DMS 273 (cell line): ENCODE results near the gene STING1.
A peak's percentile ranks its signal among the peaks of the same experiment; 100 is the strongest.

ENCODE experiments used
- DNase-seq: peaks from one replicate; lab custom pipeline; 2025; ENCODE audit not compliant: unreplicated experiment; lab: John Stamatoyannopoulos, UW

STING1 gene

DNA sequence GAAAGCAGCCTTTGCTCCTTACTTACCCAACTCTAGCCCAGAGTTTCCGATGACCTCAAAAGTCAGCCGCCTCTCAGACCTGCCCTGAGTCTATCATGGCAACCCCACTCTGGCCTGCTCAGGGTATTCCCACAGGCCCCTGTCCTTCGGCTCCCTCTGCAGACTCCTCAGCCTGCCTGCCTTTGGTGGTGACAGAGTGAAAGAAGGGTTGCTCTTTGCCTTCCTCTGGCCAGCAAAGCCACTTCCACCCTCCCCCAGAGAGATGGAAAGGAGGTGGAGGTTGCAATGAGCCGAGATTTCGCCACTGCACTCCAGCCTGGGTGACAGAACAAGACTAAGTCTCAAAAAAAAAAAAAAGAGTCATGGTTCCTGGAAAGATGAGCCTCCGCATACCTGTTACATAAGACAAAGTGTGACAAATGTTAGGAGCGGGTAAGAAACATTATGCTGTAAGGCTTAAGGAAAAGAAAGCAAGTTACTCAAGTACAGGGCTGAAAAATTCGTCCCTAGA lies 14.1 kb downstream of the STING1 start:
- DNase-seq, result no peak

DNA sequence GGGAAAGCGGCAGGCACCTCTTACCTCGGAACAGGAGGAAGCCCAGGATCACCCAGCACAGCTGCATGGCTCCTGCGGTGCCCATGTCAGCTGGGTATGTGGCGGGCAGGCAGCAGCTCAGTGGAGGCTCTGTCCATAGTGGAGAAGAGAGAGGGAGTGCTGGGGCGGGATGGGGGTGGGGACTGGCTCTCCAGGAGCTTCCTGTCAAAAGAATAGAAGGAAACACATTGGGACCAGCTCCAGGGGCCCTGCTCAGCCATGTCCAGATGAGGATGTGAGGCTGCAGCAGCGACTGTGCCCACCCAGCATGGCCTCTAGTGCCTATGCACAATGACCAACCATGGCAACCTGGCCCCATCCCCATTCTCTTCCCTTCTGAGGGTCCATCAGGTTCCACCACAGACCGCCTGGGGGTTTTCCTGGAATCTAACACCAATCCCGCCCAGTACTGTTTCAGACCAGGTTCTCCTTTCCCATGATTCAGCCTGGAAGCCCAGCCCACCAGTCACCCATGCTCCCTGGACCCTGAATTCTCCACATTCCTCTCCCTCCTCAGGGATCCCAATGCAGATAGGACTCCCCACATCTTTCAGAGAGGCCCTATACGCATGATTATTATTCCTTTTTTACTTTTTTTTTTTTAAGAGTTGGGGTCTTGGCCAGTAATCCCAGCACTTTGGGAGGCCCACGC lies 19.8 kb downstream of the STING1 start, which contains the start of gene ECSCR:
TSS of gene ECSCR (minus strand) at position 158 of the 691 bp plus-strand sequence. CDS start at position 85, 73 bp downstream.
- DNase-seq, result no peak

DNA sequence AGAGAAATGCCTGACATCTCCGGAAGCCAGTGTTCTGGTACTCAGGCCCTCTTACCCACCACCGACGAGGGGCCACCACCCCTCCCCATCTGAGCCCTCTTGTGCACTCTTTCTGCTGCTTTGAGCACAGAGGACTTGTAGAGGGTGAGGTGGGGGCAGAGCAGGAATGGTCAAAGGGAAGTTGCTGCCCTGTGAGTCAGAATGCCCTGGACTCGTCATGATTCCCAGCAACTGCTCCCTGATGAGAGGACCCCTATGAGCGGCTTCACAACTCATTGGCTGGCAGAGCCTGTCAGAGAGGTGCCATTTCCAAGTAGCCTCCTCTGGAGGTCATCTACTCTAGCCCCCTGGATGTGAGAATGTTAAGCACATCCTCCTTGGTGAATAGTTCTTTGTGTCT lies 20.9 kb downstream of the STING1 start:
- DNase-seq, result no peak

GRCh38 chr5:139461176-139461575 lies 21.4 kb downstream of the STING1 start:
- DNase-seq, result no peak

- DNase-seq, result no peak
These were observed 22.1 kb downstream of the STING1 start for GRCh38 chr5:139460455-139460854.

DNA sequence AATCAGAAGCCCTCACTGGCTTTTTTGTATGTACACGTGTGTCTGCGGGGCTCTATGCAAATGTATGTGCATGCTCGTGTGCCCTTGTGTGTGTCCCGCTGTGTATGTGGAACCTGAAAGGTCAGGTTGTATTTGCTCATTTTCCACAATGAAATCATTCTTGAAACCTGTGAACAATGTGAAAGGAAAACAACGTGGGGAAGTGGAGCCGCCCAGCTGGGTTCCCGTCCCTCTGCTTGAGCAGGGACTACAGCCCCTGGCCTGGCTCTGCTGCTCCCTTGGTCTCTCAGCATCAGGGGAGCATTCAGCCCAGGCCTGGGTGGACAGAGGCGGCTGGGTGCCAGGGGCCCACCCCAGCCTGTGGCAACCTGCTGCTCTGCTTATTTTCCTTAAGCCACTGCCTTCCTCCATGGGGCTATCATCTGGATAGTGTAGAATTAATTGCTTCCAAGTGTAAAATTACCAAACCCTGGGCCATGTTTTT lies 23.1 kb downstream of the STING1 start:
- DNase-seq, result no peak

GRCh38 chr5:139458580-139459407 lies 23.8 kb downstream of the STING1 start:
- no peak for DNase-seq

DNA sequence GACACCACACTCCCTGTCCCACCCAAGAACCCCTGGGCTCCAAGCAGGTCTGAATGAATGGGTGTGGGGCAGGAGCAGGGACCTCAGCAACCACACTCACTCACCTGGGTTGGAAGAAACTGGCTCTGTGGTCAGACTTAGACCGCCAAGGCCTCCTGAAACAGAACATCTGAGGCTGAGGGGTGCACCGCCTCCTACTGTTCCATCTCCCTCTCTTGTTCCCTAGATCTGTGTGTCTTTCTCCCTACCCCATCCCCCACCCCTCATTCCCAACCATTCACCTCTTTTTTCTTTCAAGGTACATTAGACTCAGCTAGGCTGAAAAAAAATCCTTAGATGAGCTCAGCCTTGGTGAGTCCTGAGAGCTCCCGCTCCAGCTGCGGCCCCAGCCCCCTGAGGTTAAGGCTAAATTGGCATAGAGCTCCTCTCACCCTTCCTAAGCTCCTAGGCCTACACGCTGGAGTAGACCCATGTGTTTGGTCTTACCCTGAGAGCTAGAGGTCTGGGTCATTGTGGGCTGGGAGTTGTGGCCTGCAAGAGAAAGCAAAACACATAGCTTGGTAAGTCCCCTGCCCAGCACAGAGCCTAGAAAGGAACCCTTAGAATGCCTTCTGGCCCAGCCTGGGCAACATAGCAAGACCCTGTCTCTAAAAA lies 24.8 kb downstream of the STING1 start:
- DNase-seq, result no peak

DNA sequence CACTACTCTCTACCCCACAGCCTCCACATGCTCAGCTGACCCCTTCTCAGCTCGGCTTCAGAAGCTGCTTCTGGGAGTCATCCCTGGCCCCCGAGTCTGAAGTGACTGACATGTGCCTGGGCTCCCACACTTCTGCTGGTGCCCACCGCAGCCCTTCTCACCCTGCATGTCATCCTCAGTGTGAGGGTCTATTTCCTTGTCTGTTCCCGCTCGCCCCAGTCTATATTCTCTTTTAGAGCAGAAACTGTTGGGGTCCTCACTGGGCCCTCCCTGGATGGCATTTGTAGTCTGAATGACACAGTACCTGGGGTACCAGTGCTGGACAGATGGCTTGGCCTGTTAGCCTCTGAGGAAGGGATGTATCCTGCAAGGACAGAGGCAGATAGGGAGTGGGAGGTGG lies 25.3 kb downstream of the STING1 start:
- DNase-seq, result no peak

DNA sequence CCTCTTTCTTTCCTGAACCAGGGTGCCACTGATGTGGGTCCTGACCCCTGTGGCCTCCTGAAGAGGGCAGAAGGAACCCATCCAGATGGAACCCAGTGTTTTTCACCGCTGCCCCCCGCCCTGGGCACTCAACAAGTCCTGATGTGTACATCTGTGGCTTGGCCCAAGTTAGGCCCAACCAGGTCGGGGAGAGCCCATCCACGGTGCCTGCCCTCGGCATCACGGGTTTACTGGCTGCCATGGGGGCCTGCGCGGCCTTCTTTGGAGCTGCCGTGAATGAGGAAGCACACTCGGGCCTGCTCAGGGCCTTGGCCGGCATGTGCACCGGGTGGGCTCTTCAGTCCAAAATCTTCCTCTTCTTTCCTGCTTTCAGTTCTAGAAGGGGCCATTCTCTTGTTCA lies 25.8 kb downstream of the STING1 start:
- DNase-seq, result no peak

DNA sequence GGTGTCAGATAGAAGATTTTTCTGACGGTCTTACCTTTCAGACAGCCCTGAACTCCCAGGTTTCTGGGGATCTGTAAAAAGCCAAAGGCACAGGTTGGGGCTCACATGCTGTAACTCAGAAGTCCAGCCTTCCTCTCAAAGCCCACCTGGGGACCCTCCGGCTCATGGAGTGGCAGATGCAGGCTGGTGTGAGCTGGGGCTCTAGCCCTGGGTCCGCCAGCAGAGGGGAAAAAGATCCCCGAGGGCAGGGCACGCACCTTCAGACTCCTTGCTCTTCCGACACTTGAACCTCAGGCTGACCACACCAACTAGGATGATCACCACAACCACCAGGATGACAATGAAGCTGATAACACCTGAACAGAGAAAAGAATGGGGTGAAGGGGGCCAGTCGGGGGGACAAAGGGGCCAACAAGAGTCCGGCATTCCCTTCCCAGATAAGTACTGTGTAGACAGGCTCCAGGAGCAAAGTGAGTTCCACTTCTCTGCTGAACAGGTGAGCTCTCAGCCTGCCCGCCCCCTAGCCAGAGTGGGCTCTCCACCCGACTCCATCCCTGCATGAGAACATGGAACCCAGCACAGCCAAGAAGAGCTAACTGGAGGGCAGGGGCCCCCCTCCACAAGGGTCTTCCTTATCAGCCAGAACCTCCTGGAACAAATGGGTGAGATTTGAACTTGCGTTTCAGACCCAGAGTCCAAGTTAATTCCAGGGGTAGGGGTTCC lies 27.8 kb downstream of the STING1 start:
- no peak for DNase-seq

- no peak for DNase-seq
These were observed 28.6 kb downstream of the STING1 start for GRCh38 chr5:139453683-139454567.

DNA sequence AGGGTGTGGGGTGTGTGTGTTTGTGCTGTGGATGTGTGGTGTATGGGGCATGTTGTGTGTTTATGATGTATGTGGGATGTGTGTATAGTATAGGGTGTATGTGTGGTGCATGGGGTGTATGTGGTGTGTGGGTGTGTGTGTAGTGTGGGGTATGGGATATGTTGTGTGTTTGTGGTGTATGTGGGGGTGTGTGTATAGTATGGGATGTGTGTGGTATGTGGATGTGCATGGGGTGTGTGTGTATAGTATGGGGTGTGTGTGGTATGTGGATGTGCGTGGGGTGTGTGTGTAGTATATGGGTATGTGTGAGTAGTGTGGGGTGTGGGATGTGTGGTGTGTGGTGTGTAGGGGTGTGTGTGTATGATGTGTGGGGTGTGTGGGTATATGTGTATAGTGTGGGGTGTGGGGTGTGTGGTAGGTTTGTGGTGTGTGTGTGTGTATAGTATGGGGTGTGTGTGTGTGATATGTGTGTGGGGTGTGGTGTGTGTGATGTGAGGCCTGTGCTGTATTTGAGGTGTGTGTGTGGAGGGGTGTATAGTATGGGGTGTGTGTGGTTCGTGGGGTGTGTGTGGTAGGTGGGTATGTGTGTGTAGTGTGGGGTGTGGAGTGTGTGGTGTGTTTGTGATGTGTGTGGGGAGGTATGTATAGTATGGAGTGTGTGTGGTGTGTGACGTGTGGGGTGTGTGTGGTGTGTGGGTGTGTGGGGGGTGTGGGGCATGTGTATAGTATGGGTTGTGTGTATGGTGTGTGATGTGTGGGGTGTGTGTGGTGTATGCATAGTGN lies 30.5 kb downstream of the STING1 start:
- no peak for DNase-seq

- DNase-seq, result no peak
These were observed 31.4 kb downstream of the STING1 start for GRCh38 chr5:139451176-139451575.

GRCh38 chr5:139446956-139447779 lies 35.4 kb downstream of the STING1 start:
- DNase-seq, result no peak

DNA sequence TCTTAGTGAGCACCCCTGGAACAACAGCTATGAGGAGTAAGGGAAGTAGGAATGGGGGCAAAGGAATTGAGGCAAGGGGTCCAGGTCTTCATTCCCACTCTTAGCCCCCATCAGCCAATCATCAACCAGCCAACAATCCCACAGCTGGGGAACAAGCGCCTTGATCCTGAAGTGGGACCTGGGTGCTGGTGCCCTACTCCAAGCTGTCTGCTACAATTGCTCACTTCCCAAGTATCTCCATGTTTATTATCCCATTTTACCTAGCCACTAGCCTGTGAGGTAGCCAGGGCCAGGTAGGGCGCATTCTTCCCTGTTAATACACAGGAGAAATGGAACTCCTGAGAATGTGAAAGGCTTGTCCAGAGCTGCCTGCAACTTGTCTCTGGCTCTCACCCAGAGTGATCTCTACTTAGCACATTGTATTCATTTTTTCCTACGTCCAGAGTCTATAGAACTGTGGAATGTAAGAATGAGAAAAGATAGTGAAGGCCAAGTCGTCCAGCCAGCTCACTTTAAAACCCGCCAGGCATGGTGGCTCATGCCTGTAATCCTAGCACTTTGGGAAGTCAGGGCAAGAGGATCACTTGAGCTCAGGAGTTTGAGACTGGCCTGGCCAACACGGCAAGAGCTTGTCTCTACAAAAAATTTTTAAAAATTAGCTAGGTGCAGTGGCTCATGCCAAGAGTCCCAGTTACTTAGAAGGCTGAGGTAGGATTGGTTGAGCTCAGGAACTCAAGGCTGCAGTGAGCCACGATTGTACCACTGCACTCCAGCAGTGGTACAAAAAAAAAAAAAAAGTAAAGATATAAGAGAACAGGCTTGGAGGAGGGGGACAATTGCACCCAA lies 37.0 kb downstream of the STING1 start:
- DNase-seq, result no peak

GRCh38 chr5:139443831-139444453 lies 38.6 kb downstream of the STING1 start:
- DNase-seq, result peak; percentile 27
